Effector memory CD4-positive, alpha-beta T cell (primary cell): ENCODE measurements around the gene C6.

ENCODE experiments used
- DNase-seq, 3 donors: peaks; one replicate each; pipeline ENCODE4 v3.0.0-alpha.2; 2020
- H3K27ac ChIP-seq: 2 replicates; pipeline ENCODE4 v1.7.0; 2013; ENCODE audit warnings: mild to moderate bottlenecking, low read length, moderate library complexity; ENCODE audit not compliant: insufficient read depth, poor library complexity, severe bottlenecking
- H3K27me3 ChIP-seq: replicated peaks from 2 replicates; pipeline ENCODE4 v1.7.0; 2013; ENCODE audit warnings: mild to moderate bottlenecking, low read length; ENCODE audit not compliant: insufficient read depth, control insufficient read depth, poor library complexity, severe bottlenecking
- H3K36me3 ChIP-seq: 2 replicates; pipeline ENCODE4 v1.7.0; 2013; ENCODE audit warnings: mild to moderate bottlenecking, low read length, moderate library complexity; ENCODE audit not compliant: control insufficient read depth, insufficient read depth
- H3K4me1 ChIP-seq: 2 replicates; pipeline ENCODE4 v1.7.0; 2013; ENCODE audit warnings: low read length, mild to moderate bottlenecking; ENCODE audit not compliant: control insufficient read depth, insufficient read depth, poor library complexity, severe bottlenecking
- H3K4me3 ChIP-seq: 2 replicates; pipeline ENCODE4 v1.7.0; 2013; ENCODE audit warnings: low read length, low read depth, mild to moderate bottlenecking; ENCODE audit not compliant: insufficient read depth, poor library complexity, severe bottlenecking
- H3K9me3 ChIP-seq: 2 replicates; pipeline ENCODE4 v1.7.0; 2013; ENCODE audit warnings: mild to moderate bottlenecking, low read length, moderate library complexity; ENCODE audit not compliant: control insufficient read depth
- total RNA-seq, 3 donors: gene quantifications; one replicate each; lab custom pipeline; 2026; lab: John Stamatoyannopoulos, UW

C6 gene
- 0 reads per million in 3 donors for total RNA-seq

DNA sequence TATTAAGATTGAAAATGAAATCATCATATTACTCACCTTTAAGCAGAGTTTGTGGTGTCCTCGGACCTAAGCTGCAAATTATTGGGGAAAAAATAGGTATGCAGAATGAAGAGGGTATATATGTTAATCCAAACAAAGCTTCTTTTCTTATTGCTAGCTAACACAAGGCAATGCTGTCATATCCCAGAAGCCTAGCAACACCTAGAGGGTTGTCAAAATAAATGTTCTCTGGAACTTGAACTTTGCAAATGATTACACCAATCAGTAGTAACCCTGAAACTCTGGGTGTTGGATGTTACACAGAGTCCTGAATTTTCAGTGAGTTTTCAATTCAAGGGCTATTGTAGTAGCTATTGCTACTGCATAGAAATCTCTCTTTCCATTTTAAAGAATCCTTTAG is at the start of gene C6:
Gene C6, minus strand, starts transcription at position 193 of the 400 bp plus-strand sequence. CDS start 10,302 bp downstream, outside the sequence.
- no peaks in the 10 kb centered on the region for H3K4me1 ChIP-seq
- DNase-seq, result no peak

DNA sequence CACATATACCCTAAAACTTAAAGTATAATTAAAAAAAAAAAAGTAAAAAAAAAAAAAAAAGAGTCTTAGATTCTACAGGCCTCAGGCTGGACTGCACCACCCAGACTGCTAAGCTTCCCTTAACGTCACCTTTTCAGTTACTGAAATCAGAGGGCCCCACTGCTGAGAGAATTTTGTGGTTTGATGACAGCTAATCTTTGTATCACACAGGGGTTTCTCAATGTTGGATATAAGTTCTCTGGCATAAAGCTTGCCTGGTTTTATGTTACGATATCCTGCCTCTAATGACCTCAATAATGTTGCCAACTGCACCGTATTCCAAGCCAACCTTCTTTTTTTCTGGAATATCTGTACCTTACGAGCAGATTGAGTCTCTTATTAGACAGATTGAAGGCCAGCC is 43.1 kb upstream of the C6 start:
- H3K4me1 ChIP-seq, result no peaks in the 10 kb centered on the region
- H3K4me3 ChIP-seq, result no peak overlapping the region
- no peak for DNase-seq
- H3K27ac ChIP-seq, result no peak overlapping the region
- H3K36me3 ChIP-seq, result no peaks in the 10 kb centered on the region
- no peaks in the 10 kb centered on the region for H3K9me3 ChIP-seq
- H3K27me3 ChIP-seq, result no peaks in the 10 kb centered on the region

More for the DNA sequence above, at the start of gene C6:
- H3K27ac ChIP-seq, result no peak within 1 kb of the TSS
- no peaks in the 10 kb centered on the region for H3K27me3 ChIP-seq
- H3K9me3 ChIP-seq, result no peaks in the 10 kb centered on the region
- no peak within 1 kb of the TSS for H3K4me3 ChIP-seq
- no peaks in the 10 kb centered on the region for H3K36me3 ChIP-seq

DNA sequence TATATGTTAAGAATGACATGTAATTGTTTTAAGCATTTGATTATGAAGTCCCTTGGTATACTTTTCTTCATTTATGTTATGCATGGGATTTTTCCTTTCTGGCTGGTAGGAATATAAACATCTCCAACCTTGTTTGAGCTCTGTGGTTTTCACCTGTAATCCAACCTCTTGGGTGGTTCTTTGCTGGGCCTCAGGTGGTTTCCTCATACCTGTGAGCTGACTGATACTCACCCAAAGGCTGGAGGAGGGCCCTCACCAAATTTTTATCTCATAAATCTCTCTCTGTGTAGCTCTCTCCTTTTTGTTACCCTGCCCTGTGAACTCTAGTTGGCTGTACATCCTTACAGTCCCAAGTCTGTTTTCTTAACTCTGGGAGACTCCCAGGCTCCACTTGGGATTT is 39.8 kb upstream of the C6 start:
- no peaks in the 10 kb centered on the region for H3K4me1 ChIP-seq
- no peak overlapping the region for H3K4me3 ChIP-seq
- no peak for DNase-seq
- no peaks in the 10 kb centered on the region for H3K9me3 ChIP-seq
- no peak overlapping the region for H3K27ac ChIP-seq
- no peaks in the 10 kb centered on the region for H3K27me3 ChIP-seq
- no peaks in the 10 kb centered on the region for H3K36me3 ChIP-seq

DNA sequence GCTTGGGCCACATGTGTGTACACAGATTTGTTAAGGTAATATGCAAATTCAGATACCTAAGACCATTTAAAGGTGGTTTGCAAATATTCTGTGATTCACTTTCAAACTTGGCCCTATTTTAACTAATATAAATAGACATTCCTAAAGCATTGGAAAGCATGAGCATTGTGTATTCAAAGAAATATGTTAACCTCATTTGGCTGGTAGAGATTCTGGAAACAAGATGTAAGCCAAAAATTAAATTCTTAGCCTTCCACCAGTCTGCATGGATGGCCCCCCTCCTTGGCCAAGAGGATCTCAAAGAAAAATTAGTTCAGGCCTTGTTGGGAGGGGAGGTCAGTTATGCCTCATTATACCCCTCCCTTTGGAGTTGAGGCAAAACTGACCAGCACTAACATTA is 38.7 kb upstream of the C6 start:
- Histone ChIP-seq H3K4me3 (no peak overlapping the region), H3K27me3 (no peaks in the 10 kb centered on the region), H3K36me3 (no peaks in the 10 kb centered on the region), H3K9me3 (no peaks in the 10 kb centered on the region), H3K4me1 (no peaks in the 10 kb centered on the region), H3K27ac (no peak overlapping the region)
- DNase-seq, result no peak

DNA sequence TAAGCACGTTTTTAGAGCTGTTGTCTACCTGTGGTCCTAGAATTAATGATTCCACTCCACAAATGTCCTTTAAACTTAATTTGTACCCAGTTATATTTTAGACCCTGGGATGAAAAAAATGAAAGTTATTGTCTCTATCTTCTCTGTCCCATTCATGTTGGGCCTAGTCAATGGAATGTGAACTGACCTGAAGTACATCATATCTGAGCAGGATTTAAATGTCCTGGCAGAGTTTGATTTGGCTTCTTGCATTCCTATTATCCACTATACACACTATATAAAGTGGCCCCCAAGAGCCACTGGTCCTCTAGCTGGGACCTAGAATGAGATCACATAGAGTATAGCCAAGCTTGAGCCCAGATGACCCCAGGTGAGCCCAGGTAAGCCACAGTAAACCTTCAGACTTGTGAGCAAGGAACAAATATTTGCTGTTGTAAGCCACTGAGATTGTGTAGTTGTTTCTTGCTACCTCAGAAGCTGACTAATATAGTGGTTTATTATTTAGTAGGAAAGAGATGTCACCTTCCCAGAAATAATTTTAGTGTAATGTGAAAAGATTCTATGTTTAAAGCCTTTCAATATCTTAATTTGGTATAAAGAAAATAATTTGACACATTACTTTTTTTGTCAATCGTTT is 37.1 kb upstream of the C6 start:
- Histone ChIP-seq H3K4me1 (no peaks in the 10 kb centered on the region), H3K27ac (no peak overlapping the region), H3K9me3 (no peaks in the 10 kb centered on the region), H3K4me3 (no peak overlapping the region), H3K27me3 (no peaks in the 10 kb centered on the region), H3K36me3 (no peaks in the 10 kb centered on the region)
- no peak for DNase-seq

- H3K36me3 ChIP-seq, result no peaks in the 10 kb centered on the region
- H3K27me3 ChIP-seq, result no peaks in the 10 kb centered on the region
- no peak overlapping the region for H3K4me3 ChIP-seq
- no peaks in the 10 kb centered on the region for H3K4me1 ChIP-seq
- H3K27ac ChIP-seq, result no peak overlapping the region
- no peaks in the 10 kb centered on the region for H3K9me3 ChIP-seq
- DNase-seq, result no peak
Observed at GRCh38 chr5:41247135-41247534, 33.8 kb upstream of the C6 start.

- Histone ChIP-seq H3K36me3 (no peaks in the 10 kb centered on the region), H3K4me3 (no peak overlapping the region), H3K27ac (no peak overlapping the region), H3K27me3 (no peaks in the 10 kb centered on the region), H3K9me3 (no peaks in the 10 kb centered on the region), H3K4me1 (no peaks in the 10 kb centered on the region)
- DNase-seq, result no peak
Observed at GRCh38 chr5:41246376-41246775, 33.0 kb upstream of the C6 start.

- Histone ChIP-seq H3K27me3 (no peaks in the 10 kb centered on the region), H3K9me3 (peaks cover 2% of the 10 kb centered on the region), H3K36me3 (no peaks in the 10 kb centered on the region), H3K27ac (no peak overlapping the region), H3K4me3 (no peak overlapping the region), H3K4me1 (no peaks in the 10 kb centered on the region)
- no peak for DNase-seq
Observed at GRCh38 chr5:41243558-41243957, 30.2 kb upstream of the C6 start.

GRCh38 chr5:41240985-41241384 is 27.7 kb upstream of the C6 start:
- Histone ChIP-seq H3K27me3 (no peaks in the 10 kb centered on the region), H3K4me1 (no peaks in the 10 kb centered on the region), H3K4me3 (no peak overlapping the region), H3K27ac (no peak overlapping the region), H3K9me3 (peaks cover 2% of the 10 kb centered on the region), H3K36me3 (no peaks in the 10 kb centered on the region)
- DNase-seq, result no peak

GRCh38 chr5:41240390-41240789 is 27.1 kb upstream of the C6 start:
- Histone ChIP-seq H3K9me3 (peaks cover 2% of the 10 kb centered on the region), H3K27me3 (no peaks in the 10 kb centered on the region), H3K27ac (no peak overlapping the region), H3K4me3 (no peak overlapping the region), H3K36me3 (no peaks in the 10 kb centered on the region), H3K4me1 (no peaks in the 10 kb centered on the region)
- DNase-seq, result no peak
